Neural progenitor cell (in vitro differentiated cells): ENCODE measurements around the gene STPG1. TPM values are rescaled to one million over a fixed set of nuclear protein-coding genes. Genes with fewer than 3 reads are reported as not detected.

Experiments used
- DNase-seq: peaks from one replicate; pipeline ENCODE4 v3.0.0-alpha.2; 2016; ENCODE audit warnings: low spot score
- H2AFZ ChIP-seq: fragments of 200-600 bp; sonication (generic); replicated peaks from 2 replicates; pipeline ENCODE4 v1.6.1; 2016; ENCODE audit warnings: antibody characterized with exemption
- H3F3A ChIP-seq: fragments of 200-600 bp; sonication (generic); 2 replicates; pipeline ENCODE4 v1.6.1; 2016; ENCODE audit warnings: antibody characterized with exemption, low read depth
- H3K27ac ChIP-seq: fragments of 200-600 bp; sonication (generic); 2 replicates; pipeline ENCODE4 v1.5.1; 2016; ENCODE audit warnings: mild to moderate bottlenecking
- H3K27me3 ChIP-seq: fragments of 200-600 bp; sonication (generic); 2 replicates; pipeline ENCODE4 v1.6.1; 2016; ENCODE audit warnings: mild to moderate bottlenecking, moderate library complexity
- H3K36me3 ChIP-seq: fragments of 200-600 bp; sonication (generic); 2 replicates; pipeline ENCODE4 v1.5.1; 2016
- H3K4me1 ChIP-seq: fragments of 200-600 bp; sonication (generic); 2 replicates; pipeline ENCODE4 v1.6.1; 2016; ENCODE audit warnings: mixed run types
- H3K4me2 ChIP-seq: fragments of 200-600 bp; sonication (generic); 2 replicates; pipeline ENCODE4 v1.6.1; 2016
- H3K4me3 ChIP-seq: fragments of 200-600 bp; sonication (generic); 2 replicates; pipeline ENCODE4 v1.5.1; 2016
- H3K79me2 ChIP-seq: fragments of 200-600 bp; sonication (generic); 2 replicates; pipeline ENCODE4 v1.6.1; 2016; ENCODE audit warnings: low read depth
- H3K9ac ChIP-seq: fragments of 200-600 bp; sonication (generic); 2 replicates; pipeline ENCODE4 v1.6.1; 2016
- H3K9me3 ChIP-seq: fragments of 200-600 bp; sonication (generic); 2 replicates; pipeline ENCODE4 v1.5.1; 2016; ENCODE audit warnings: low read depth
- H4K20me1 ChIP-seq: fragments of 200-600 bp; sonication (generic); 2 replicates; pipeline ENCODE4 v1.6.1; 2016; ENCODE audit warnings: low read depth
- H3K27ac Mint-ChIP-seq: 3 replicates; pipeline ENCODE4 v1.8.0; 2021; ENCODE audit warnings: mixed read lengths
- H3K27me3 Mint-ChIP-seq: 2 replicates; pipeline ENCODE4 v1.8.0; 2022; ENCODE audit warnings: low read depth, mild to moderate bottlenecking, inconsistent platforms, moderate library complexity, mixed read lengths; ENCODE audit not compliant: insufficient read depth
- H3K36me3 Mint-ChIP-seq: 3 replicates; pipeline ENCODE4 v1.8.0; 2021; ENCODE audit warnings: mixed read lengths
- H3K4me1 Mint-ChIP-seq: 3 replicates; pipeline ENCODE4 v1.8.0; 2021; ENCODE audit warnings: mixed read lengths
- H3K4me3 Mint-ChIP-seq: 3 replicates; pipeline ENCODE4 v1.8.0; 2021; ENCODE audit warnings: mild to moderate bottlenecking, moderate library complexity, mixed read lengths
- H3K9me3 Mint-ChIP-seq: 3 replicates; pipeline ENCODE4 v1.8.0; 2020; ENCODE audit warnings: mixed read lengths
- CTCF ChIP-seq: fragments of 200-600 bp; sonication (generic); IDR thresholded peaks from 2 replicates; pipeline ENCODE4 v1.5.1; 2017; ENCODE audit warnings: antibody characterized with exemption, mild to moderate bottlenecking
- EZH2 ChIP-seq: fragments of 200-600 bp; sonication (generic); IDR thresholded peaks from 2 replicates; pipeline ENCODE4 v1.6.1; 2017; ENCODE audit warnings: antibody characterized with exemption, mild to moderate bottlenecking, moderate library complexity
- EZH2phosphoT487 ChIP-seq: fragments of 200-600 bp; sonication (generic); IDR thresholded peaks from 2 replicates; pipeline ENCODE4 v1.6.1; 2017; ENCODE audit warnings: antibody characterized with exemption
- total RNA-seq: library from RNA; depleted of rRNA; stranded (reverse); fragments of >200 nt; gene quantifications from 2 replicates; pipeline ENCODE4 v1.2.3, GENCODE V29; 2015; ENCODE audit warnings: low replicate concordance

STPG1 gene
- total RNA-seq, 1 donor from 2014 or later, result 15.9 TPM

- Mint-ChIP-seq H3K9me3 (peaks cover 2% of the 10 kb centered on the region), H3K36me3 (no peaks in the 10 kb centered on the region), H3K4me3 (peak overlapping the region; percentile 83), H3K27ac (no peak overlapping the region), H3K4me1 (peaks cover 46% of the 10 kb centered on the region), H3K27me3 (peaks cover 51% of the 10 kb centered on the region)
- peak; percentile 75 for DNase-seq
- Histone ChIP-seq H3K27me3 (peaks cover 93% of the 10 kb centered on the region), H3F3A (peaks cover 45% of the 10 kb centered on the region), H3K79me2 (no peaks in the 10 kb centered on the region), H3K4me3 (peak overlapping the region; percentile 50), H3K36me3 (no peaks in the 10 kb centered on the region), H4K20me1 (no peaks in the 10 kb centered on the region), H3K27ac (no peak overlapping the region), H3K9ac (no peak overlapping the region), H3K9me3 (no peaks in the 10 kb centered on the region), H3K4me2 (peak overlapping the region; percentile 83), H3K4me1 (peaks cover 31% of the 10 kb centered on the region), H2AFZ (peak overlapping the region; percentile 63)
- TF ChIP-seq EZH2 (peak; percentile 69), EZH2phosphoT487 (peak; percentile 50), CTCF (no peak)
Observed at GRCh38 chr1:24322470-24323177, 91.0 kb downstream of the STPG1 start.

DNA sequence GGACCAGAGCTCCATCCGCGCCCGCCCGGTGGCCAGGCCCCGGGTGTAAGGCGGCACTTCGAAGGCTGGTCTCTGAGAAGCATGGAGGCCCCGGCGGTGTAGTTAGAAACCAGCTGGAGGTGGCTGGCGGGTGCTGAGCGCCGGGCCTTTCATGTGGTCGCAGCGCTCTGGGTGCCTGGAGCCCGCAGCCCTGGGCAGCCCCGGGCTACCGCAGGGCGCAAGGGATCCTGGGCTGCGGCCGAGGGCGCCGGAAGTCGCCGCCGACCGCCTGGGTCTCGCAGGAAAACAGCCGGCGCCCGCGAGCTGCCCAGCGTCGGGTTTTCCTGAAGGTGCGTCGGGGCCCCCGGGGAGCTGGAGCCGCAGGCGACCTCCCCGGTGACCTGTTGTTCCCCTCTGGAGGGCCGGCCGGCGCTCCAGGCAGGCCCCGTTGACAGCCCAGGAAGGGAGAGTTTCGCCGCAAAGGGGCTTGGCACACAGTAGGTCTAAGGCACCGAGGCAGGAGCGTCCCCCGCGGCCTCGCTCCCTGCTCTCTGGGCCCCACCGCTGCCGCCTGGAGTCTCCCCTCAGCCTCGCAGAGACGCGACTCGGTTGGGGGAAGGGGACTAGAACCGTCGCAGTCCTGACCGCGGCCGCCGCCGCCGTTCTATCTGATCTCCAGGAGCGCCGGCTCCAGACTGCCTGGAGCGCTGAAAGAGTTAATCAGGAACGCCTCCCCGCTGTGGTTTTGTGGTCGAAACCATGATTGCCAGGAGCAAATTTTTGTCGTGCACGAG lies 91.7 kb downstream of the STPG1 start:
- DNase-seq, result peak; percentile 79

DNA sequence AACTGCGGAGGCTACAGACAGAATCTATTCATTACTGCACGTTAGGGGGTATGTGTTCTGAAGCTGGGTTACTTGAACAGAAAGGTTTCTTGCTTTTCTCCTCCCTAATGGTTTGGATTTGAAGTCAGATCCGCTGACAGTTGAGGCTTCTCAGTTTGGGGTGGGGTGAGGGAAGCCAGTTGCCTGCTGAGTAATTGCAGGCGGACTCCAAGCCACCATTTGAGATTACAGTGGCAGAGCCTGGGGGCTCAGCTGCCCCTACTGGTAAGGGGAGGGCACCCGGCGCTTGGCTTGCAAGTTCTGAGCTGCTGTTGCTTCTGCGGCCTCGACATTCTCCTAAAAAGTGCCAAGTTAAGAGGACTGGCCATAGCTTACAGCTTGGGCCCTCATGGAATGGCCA lies 92.5 kb downstream of the STPG1 start:
- Mint-ChIP-seq H3K4me3 (peak overlapping the region; percentile 65), H3K9me3 (peaks cover 2% of the 10 kb centered on the region), H3K4me1 (peaks cover 49% of the 10 kb centered on the region), H3K27me3 (peaks cover 52% of the 10 kb centered on the region), H3K36me3 (no peaks in the 10 kb centered on the region), H3K27ac (no peak overlapping the region)
- no peak overlapping the region for H3K27ac ChIP-seq
- TF ChIP-seq CTCF, result no peak
- no peaks in the 10 kb centered on the region for H3K79me2 ChIP-seq
- no peaks in the 10 kb centered on the region for H4K20me1 ChIP-seq
- H3K4me1 ChIP-seq, result peaks cover 31% of the 10 kb centered on the region
- no peak overlapping the region for H2AFZ ChIP-seq
- no peak for DNase-seq
- no peaks in the 10 kb centered on the region for H3K9me3 ChIP-seq
- no peak overlapping the region for H3K4me3 ChIP-seq
- no peaks in the 10 kb centered on the region for H3K36me3 ChIP-seq
- H3K9ac ChIP-seq, result no peak overlapping the region
- peaks cover 45% of the 10 kb centered on the region for H3F3A ChIP-seq
- peaks cover 82% of the 10 kb centered on the region for H3K27me3 ChIP-seq
- peak overlapping the region; percentile 83 for H3K4me2 ChIP-seq

More for the DNA sequence above, 91.7 kb downstream of the STPG1 start:
- Mint-ChIP-seq H3K27ac (no peak overlapping the region), H3K9me3 (peaks cover 2% of the 10 kb centered on the region), H3K36me3 (no peaks in the 10 kb centered on the region), H3K27me3 (peaks cover 53% of the 10 kb centered on the region), H3K4me3 (peak overlapping the region; percentile 83), H3K4me1 (peaks cover 49% of the 10 kb centered on the region)
- TF ChIP-seq EZH2 (peak; percentile 85), CTCF (no peak), EZH2phosphoT487 (peak; percentile 74)
- Histone ChIP-seq H3K79me2 (no peaks in the 10 kb centered on the region), H3K4me3 (peak overlapping the region; percentile 50), H3K27me3 (peaks cover 89% of the 10 kb centered on the region), H3F3A (peaks cover 45% of the 10 kb centered on the region), H2AFZ (peak overlapping the region; percentile 63), H3K4me1 (peaks cover 31% of the 10 kb centered on the region), H4K20me1 (no peaks in the 10 kb centered on the region), H3K9me3 (no peaks in the 10 kb centered on the region), H3K4me2 (peak overlapping the region; percentile 83), H3K27ac (no peak overlapping the region), H3K36me3 (no peaks in the 10 kb centered on the region), H3K9ac (no peak overlapping the region)
